Astrocyte (in vitro differentiated cells and primary cell): ENCODE data around the gene EXTL2. TPM values are rescaled to one million over a fixed set of nuclear protein-coding genes. Genes with fewer than 3 reads are reported as not detected.

Experiments used
- DNase-seq: peaks from one replicate; pipeline ENCODE4 v3.0.0-alpha.2; 2010; ENCODE audit warnings: low read depth
- FAIRE-seq: peaks from 2 replicates; lab custom pipeline; 2011; peaks lifted over from hg19 to GRCh38; lab: Jason Lieb, UNC
- H2AFZ ChIP-seq: 2 replicates; pipeline ENCODE4 v1.6.0; 2012; ENCODE audit warnings: low read depth, low read length, inconsistent platforms
- H3K27ac ChIP-seq: 2 replicates; pipeline ENCODE4 v1.5.1; 2011; ENCODE audit warnings: low read depth, low read length, inconsistent platforms
- H3K27me3 ChIP-seq: 2 replicates; pipeline ENCODE4 v1.6.0; 2011; ENCODE audit warnings: low read length, inconsistent platforms; ENCODE audit not compliant: insufficient read depth
- H3K36me3 ChIP-seq: 2 replicates; pipeline ENCODE4 v1.5.1; 2011; ENCODE audit warnings: low read length, inconsistent platforms; ENCODE audit not compliant: insufficient read depth
- H3K4me1 ChIP-seq: 2 replicates; pipeline ENCODE4 v1.5.1; 2011; ENCODE audit warnings: low read length, inconsistent platforms; ENCODE audit not compliant: insufficient read depth
- H3K4me2 ChIP-seq: 2 replicates; pipeline ENCODE4 v1.6.0; 2012; ENCODE audit warnings: low read length, inconsistent platforms
- H3K4me3 ChIP-seq: 2 replicates; pipeline ENCODE4 v1.5.1; 2011; ENCODE audit warnings: low read depth, mild to moderate bottlenecking, low read length, inconsistent platforms; ENCODE audit not compliant: insufficient read depth
- H3K79me2 ChIP-seq: 2 replicates; pipeline ENCODE4 v1.6.0; 2012; ENCODE audit warnings: mild to moderate bottlenecking, low read length, inconsistent platforms; ENCODE audit not compliant: insufficient read depth
- H3K9ac ChIP-seq: 2 replicates; pipeline ENCODE4 v1.6.0; 2012; ENCODE audit warnings: mild to moderate bottlenecking, low read length, inconsistent platforms
- H3K9me3 ChIP-seq: 2 replicates; pipeline ENCODE4 v1.5.1; 2012; ENCODE audit warnings: low read depth, mild to moderate bottlenecking, low read length, inconsistent platforms; ENCODE audit not compliant: insufficient read depth
- H4K20me1 ChIP-seq: 2 replicates; pipeline ENCODE4 v1.6.0; 2012; ENCODE audit warnings: low read length, inconsistent platforms; ENCODE audit not compliant: insufficient read depth
- H3K27ac Mint-ChIP-seq: one replicate; pipeline ENCODE4 v1.8.0; 2021; ENCODE audit warnings: mild to moderate bottlenecking, mixed read lengths; ENCODE audit not compliant: unreplicated experiment
- H3K27me3 Mint-ChIP-seq: one replicate; pipeline ENCODE4 v1.8.0; 2021; ENCODE audit warnings: low read depth, mixed read lengths; ENCODE audit not compliant: unreplicated experiment
- H3K36me3 Mint-ChIP-seq: one replicate; pipeline ENCODE4 v1.8.0; 2021; ENCODE audit warnings: low read depth, mixed read lengths; ENCODE audit not compliant: unreplicated experiment
- H3K4me1 Mint-ChIP-seq: one replicate; pipeline ENCODE4 v1.8.0; 2021; ENCODE audit warnings: low read depth, mixed read lengths; ENCODE audit not compliant: unreplicated experiment
- H3K4me3 Mint-ChIP-seq: one replicate; pipeline ENCODE4 v1.8.0; 2021; ENCODE audit warnings: mild to moderate bottlenecking, moderate library complexity, mixed read lengths; ENCODE audit not compliant: unreplicated experiment
- H3K9me3 Mint-ChIP-seq: one replicate; pipeline ENCODE4 v1.8.0; 2021; ENCODE audit warnings: mild to moderate bottlenecking, mixed read lengths; ENCODE audit not compliant: unreplicated experiment
- EZH2 ChIP-seq: IDR thresholded peaks from 2 replicates; pipeline ENCODE4 v1.6.1; 2012; ENCODE audit warnings: mild to moderate bottlenecking, low read length, inconsistent platforms; ENCODE audit not compliant: insufficient read depth
- total RNA-seq: library from RNA; stranded (reverse); gene quantifications from 2 replicates; pipeline ENCODE4 v1.2.1, GENCODE V29; 2021
- TF ChIP-seq, protein P1 (sequence below): IDR thresholded peaks from 2 replicates; pipeline ENCODE4 v1.5.1; 2011; ENCODE audit warnings: low read depth, mild to moderate bottlenecking, inconsistent platforms, low read length, moderate library complexity; ENCODE audit not compliant: insufficient read depth

EXTL2 gene
- total RNA-seq, 1 donor from 2014 or later = 36.2 TPM

DNA sequence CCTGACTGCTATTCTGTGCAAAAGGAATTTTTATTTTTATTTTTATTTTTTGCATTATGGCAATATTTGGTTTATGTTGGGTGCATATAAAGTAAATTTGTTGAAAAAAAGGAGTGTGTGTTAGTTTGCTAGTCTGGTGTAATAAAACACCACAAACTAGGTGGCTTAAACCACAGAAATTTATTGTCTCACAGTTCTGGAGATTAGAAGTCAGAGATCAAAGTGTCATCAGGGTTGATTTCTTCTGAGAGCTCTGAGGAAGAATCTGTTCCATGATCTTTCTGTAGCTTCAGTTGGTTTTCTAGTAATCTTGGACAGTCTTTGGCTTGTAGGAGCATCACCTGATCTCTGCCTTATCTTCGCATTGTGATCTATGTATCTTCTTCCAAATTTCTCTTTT is 7.7 kb upstream of the EXTL2 start:
- no peak for FAIRE-seq
- peaks cover 68% of the 10 kb centered on the region for H3K79me2 ChIP-seq

DNA sequence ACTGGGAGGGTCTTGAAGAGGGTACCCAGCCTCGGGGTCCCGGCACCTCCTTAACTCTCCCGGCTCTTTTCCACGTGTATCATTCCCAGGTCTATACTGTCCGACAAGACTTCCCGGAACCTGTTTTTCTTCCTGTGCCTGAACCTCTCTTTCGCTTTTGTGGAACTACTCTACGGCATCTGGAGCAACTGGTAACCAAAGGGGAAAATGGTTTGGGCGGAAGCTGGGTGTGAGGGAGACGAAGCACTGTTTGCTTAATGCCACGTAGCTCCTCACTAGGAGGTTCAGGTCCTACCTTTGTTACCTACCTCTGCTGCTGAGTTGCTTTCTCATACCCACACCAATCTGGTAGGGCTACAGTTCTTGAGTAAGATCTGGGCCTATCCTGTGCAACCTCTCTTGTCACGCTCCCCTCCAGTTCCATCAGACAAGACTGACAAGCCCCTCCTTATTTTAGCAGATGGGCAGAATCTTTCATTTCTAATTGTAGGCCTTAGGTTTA is 1.9 kb upstream of the EXTL2 start:
- Histone ChIP-seq H3K27ac (peak overlapping the region; percentile 90), H3K4me1 (peaks cover 15% of the 10 kb centered on the region), H3K9me3 (no peaks in the 10 kb centered on the region), H2AFZ (peak overlapping the region; percentile 69), H3K36me3 (peaks cover 18% of the 10 kb centered on the region), H3K27me3 (no peaks in the 10 kb centered on the region), H3K4me2 (peak overlapping the region; percentile 90), H4K20me1 (peaks cover 10% of the 10 kb centered on the region), H3K9ac (peak overlapping the region; percentile 97), H3K79me2 (peaks cover 65% of the 10 kb centered on the region), H3K4me3 (peak overlapping the region; percentile 96)
- Mint-ChIP-seq H3K27me3 (no peaks in the 10 kb centered on the region), H3K4me1 (peaks cover 19% of the 10 kb centered on the region), H3K4me3 (peak overlapping the region; percentile 96), H3K27ac (peak overlapping the region; percentile 99), H3K9me3 (no peaks in the 10 kb centered on the region), H3K36me3 (peaks cover 3% of the 10 kb centered on the region)
- DNase-seq (peak; percentile 72), FAIRE-seq (no peak)
- TF ChIP-seq, protein P1, sequence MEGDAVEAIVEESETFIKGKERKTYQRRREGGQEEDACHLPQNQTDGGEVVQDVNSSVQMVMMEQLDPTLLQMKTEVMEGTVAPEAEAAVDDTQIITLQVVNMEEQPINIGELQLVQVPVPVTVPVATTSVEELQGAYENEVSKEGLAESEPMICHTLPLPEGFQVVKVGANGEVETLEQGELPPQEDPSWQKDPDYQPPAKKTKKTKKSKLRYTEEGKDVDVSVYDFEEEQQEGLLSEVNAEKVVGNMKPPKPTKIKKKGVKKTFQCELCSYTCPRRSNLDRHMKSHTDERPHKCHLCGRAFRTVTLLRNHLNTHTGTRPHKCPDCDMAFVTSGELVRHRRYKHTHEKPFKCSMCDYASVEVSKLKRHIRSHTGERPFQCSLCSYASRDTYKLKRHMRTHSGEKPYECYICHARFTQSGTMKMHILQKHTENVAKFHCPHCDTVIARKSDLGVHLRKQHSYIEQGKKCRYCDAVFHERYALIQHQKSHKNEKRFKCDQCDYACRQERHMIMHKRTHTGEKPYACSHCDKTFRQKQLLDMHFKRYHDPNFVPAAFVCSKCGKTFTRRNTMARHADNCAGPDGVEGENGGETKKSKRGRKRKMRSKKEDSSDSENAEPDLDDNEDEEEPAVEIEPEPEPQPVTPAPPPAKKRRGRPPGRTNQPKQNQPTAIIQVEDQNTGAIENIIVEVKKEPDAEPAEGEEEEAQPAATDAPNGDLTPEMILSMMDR = no peak
- no peak for TF ChIP-seq EZH2

More for the DNA sequence above, 7.7 kb upstream of the EXTL2 start:
- TF ChIP-seq, protein P1 = no peak
- no peak for TF ChIP-seq EZH2
- Mint-ChIP-seq H3K9me3 (no peaks in the 10 kb centered on the region), H3K27me3 (no peaks in the 10 kb centered on the region), H3K4me1 (peaks cover 9% of the 10 kb centered on the region), H3K27ac (no peak overlapping the region), H3K4me3 (no peak overlapping the region), H3K36me3 (peaks cover 14% of the 10 kb centered on the region)
- no peak overlapping the region for H3K9ac ChIP-seq
- H3K36me3 ChIP-seq = peaks cover 34% of the 10 kb centered on the region
- H3K27ac ChIP-seq = no peak overlapping the region
- no peaks in the 10 kb centered on the region for H3K27me3 ChIP-seq
- peaks cover 20% of the 10 kb centered on the region for H4K20me1 ChIP-seq
- no peaks in the 10 kb centered on the region for H3K9me3 ChIP-seq
- no peak overlapping the region for H2AFZ ChIP-seq
- H3K4me2 ChIP-seq = no peak overlapping the region
- peaks cover 4% of the 10 kb centered on the region for H3K4me1 ChIP-seq
- no peak for DNase-seq
- no peak overlapping the region for H3K4me3 ChIP-seq
